Activated T-cell treated with anti-CD3 and anti-CD28 coated beads, Interleukin-2, amount 50 U/mL, for 1 hour (primary cell): ENCODE results near the gene SLC9A5.

ENCODE experiments used
- DNase-seq: peaks from one replicate; pipeline ENCODE4 v3.0.0-alpha.2; 2020

The SLC9A5 gene, protein sequence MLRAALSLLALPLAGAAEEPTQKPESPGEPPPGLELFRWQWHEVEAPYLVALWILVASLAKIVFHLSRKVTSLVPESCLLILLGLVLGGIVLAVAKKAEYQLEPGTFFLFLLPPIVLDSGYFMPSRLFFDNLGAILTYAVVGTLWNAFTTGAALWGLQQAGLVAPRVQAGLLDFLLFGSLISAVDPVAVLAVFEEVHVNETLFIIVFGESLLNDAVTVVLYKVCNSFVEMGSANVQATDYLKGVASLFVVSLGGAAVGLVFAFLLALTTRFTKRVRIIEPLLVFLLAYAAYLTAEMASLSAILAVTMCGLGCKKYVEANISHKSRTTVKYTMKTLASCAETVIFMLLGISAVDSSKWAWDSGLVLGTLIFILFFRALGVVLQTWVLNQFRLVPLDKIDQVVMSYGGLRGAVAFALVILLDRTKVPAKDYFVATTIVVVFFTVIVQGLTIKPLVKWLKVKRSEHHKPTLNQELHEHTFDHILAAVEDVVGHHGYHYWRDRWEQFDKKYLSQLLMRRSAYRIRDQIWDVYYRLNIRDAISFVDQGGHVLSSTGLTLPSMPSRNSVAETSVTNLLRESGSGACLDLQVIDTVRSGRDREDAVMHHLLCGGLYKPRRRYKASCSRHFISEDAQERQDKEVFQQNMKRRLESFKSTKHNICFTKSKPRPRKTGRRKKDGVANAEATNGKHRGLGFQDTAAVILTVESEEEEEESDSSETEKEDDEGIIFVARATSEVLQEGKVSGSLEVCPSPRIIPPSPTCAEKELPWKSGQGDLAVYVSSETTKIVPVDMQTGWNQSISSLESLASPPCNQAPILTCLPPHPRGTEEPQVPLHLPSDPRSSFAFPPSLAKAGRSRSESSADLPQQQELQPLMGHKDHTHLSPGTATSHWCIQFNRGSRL

DNA sequence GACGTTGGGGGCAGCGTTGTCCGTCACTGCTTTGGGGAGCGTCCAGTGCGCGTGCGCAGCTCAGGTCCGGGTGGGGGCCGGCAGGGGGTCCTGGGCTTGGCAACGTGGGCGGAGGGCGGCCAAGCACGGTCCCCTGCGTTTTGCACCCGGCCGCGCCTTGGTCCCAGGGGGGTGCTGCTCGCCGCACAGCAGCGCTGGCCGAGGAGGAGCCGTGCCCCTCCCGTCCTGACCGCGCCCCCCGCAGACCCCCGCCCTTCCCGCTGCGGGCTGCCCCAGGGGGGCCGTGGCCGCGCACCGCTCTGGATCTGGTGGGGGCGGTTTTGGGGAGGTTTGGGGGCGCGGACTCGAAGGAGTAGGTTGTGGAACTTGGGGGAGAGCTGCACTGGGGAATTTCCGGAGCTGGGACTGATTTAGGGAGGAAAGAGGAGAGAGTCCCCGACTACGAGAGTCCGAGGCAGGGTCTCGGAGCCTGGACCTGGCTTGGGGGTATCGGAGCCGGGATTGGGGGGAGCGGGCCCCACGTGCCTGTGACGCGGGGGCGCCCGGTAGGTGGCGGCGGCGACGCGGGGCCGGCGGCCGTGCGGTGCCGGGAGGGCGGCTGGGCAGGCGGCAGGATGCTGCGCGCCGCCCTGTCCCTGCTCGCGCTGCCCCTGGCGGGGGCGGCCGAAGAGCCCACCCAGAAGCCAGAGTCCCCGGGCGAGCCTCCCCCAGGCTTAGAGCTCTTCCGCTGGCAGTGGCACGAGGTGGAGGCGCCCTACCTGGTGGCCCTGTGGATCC lies at the start of gene SLC9A5:
SLC9A5 (plus strand) TSS at position 579 of the 777 bp plus-strand sequence; CDS start at position 615, 36 bp downstream.
- peak; percentile 45 for DNase-seq

DNA sequence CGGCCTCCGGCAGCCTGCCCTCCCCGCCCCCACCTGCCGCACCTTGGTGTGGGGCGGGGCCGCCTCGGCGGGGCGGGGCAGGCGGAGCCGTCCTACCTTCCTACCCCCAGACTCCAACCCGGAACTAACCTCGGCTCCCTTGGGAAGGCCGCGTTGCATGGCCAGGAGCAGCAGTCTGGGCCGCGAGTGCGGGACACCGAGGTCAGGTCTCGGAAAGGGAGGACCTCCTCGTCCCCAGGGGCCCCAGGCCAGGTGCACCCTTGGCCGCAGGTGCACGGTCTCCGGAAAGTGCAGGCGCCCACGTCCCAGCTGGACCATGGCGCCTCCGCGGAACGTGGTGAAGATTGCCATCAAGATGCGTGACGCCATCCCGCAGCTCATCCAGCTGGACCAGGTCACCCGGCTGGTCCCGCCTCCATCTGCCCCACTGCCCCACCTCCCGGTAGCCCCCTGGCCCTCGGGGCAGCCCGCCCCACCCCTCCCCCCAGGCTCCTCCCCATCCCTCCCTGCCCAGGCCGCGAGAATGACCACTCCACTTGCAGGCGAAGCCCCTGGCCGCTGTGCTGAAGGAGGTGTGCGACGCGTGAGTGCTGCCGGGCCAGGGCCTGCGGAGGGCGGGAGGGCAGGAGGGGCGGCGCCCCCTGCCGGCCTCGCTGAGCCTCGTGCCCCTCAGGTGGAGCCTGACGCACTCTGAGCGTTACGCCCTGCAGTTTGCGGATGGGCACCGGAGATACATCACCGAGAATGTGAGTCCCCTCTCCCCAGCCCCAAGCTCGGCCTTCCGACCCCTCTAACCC lies 49.6 kb upstream of the SLC9A5 start, which contains the start of gene ELMO3:
ELMO3 (plus strand) TSS at position 121 of the 797 bp plus-strand sequence; CDS start at position 317, 196 bp downstream.
- no peak for DNase-seq

DNA sequence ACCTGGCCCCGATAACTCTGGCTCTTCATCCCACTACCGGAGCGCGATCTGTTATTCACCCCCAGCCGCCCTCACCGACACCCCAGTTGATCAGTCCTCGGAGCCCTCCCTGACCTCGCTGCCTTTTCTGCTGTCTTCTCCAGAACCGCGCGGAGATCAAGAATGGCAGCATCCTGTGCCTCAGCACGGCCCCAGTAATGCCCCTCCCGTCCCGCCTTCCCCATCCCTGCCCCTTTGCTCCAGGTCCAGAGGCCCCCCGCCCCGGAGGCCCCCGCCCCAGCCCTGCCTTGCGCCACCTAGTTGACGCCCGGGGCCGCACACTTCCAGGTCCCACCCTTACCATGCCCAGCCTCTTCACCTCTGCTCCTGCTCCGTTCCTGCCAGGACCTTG lies 49.0 kb upstream of the SLC9A5 start:
- DNase-seq, result no peak

DNA sequence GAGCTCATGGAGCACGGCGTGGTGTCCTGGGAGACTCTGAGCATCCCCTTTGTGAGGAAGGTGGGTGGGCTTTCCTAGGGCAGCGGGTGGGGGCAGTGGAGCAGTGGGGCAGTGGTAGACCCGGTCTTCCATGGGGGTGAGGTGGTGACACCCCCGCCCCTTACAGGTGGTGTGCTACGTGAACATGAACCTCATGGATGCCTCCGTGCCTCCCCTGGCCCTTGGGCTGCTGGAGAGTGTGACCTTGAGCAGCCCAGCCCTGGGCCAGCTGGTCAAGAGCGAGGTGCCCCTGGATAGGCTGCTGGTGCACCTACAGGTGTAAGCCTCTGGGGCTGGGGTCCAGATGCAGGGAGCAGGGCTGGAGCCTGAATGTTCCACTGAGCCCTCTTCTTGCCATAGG lies 48.3 kb upstream of the SLC9A5 start:
- no peak for DNase-seq

DNA sequence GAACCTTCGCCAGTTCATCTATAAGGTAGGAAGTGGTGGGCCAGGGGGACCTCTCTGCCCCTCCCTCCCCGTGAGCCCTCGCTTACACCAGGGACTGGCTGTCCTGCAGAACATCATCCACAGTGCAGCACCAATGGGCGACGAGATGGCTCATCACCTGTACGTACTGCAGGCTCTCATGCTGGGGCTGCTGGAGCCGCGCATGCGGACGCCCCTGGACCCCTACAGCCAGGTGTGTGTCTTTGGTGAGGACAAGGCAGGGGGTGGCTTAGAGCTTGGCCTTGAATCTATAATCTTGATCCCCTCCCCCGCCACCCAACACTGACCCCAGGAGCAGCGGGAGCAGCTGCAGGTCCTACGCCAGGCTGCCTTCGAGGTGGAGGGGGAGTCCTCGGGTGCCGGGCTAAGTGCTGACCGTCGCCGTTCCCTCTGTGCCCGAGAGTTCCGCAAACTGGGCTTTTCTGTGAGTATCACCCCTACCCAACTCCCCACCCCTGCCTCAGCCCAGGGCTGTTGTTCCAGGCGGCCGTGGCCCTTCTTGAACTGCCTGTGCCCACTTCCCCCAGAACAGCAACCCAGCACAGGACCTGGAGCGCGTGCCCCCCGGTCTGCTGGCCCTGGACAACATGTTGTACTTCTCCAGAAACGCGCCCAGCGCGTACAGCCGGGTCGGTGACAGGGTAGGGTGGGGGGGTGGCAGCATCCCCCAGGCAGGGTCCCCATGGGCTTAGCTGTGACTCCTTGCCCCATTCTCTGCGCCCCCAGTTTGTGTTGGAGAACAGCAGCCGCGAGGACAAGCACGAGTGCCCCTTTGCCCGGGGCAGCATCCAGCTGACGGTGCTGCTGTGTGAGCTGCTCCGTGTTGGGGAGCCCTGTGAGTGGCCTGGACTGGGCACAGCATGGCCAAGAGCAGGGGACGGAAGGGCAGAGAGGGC lies 47.1 kb upstream of the SLC9A5 start:
- DNase-seq, result no peak

DNA sequence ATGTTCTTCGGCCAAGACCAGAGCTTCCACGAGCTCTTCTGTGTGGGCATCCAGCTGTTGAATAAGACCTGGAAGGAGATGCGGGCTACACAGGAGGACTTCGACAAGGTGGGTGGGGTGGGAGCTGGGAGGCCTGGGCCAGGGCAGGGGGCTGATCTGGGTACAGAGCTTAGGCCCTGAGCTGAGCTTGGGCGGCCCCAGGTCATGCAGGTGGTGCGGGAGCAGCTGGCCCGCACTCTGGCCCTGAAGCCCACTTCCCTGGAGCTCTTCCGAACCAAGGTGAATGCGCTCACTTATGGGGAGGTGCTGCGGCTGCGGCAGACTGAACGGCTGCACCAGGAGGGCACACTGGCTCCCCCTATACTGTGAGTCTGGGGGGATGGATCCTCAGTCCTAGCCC lies 46.4 kb upstream of the SLC9A5 start:
- DNase-seq, result no peak

DNA sequence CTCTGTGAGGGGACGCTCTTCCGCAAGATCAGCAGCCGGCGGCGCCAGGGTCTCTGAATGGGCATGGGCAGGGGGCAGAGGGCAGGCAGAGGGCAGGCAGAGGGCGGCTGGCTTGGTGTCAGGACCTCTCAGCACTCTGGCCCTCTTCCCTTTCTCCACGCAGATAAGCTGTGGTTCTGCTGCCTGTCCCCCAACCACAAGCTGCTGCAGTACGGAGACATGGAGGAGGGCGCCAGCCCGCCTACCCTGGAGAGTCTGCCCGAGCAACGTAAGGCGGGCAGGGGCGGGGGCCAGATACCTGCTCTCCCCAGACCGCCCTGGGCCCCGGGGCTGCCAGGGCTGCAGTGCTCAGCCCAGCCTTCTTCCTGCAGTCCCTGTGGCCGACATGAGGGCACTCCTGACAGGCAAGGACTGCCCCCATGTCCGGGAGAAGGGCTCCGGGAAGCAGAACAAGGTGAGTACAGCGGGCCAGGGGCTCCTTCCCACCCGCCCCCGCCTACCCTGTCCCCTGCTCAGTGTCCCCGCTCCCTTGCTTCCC lies 45.8 kb upstream of the SLC9A5 start:
- no peak for DNase-seq

DNA sequence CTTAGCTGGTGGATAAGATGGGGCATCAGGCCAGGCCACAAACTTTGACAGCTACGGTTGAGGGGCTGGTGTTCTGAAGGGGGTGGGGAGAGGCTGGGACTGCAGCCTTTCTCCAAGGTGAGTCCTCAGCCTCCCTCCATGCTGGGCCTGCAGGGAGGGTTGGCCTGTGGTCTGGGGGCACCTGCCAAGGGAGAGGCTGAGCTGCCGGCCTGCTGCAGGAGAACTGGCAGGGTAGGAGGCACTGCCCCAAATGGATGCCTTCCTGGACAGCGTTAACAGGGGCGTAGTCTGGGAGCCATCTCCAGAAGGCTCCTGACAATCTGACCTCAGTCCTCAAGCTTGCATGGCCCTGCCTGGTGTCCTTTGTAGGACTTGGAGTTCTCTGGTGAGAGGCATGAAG lies 44.7 kb upstream of the SLC9A5 start:
- no peak for DNase-seq

DNA sequence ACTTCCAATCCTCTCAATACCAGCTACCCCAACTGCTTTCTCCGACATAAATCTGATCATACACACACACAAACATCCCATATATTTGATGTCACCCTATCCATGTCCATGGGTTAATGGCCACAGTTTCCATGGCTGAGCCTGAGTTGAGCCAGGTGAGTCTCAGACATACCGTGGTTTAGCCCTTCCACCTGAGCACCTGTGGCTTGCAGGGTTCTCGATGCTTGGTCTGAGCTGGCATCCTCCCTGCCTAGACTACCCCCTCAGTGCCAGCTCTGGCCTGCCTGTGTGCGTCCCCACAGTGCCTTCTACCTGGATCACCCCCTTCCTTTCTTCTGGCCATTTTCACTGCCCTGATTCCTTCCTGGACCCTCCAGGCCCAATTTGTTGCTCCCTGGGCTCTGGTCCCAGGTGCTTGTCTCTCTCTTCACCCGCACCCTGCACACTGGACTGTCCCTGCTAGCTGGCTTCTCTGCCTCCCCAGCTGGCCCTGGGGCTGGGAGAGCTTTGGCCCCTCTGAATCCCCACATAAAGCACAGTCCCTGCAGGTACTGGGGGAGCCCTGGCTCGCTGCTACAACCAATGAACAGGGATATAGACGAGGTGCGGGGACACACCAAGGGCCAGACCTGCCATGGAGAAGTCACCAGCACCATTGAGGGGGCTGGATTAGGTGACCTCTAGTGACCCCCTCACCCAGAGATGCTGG lies 42.5 kb upstream of the SLC9A5 start:
- DNase-seq, result no peak

DNA sequence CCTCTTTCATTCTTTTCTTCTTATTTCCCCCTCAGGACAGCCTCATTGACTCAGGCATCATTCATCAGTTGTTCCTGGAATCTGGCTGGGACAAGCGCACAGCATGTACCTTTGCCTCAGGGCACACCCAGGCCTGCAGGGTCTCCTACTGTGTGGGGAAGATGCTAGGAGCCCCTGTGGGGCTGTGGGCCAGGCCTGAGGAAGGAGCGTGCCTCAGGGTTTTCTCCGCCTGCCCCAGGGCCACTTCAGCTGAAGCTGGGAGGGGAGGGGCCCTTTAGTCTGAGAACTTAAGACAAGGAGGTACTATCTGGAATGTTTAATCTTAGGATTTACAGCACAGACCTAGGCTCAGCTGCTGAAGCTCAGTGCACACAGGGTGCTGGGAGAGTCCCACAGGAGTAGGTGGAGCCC lies 41.9 kb upstream of the SLC9A5 start:
- DNase-seq, result no peak

DNA sequence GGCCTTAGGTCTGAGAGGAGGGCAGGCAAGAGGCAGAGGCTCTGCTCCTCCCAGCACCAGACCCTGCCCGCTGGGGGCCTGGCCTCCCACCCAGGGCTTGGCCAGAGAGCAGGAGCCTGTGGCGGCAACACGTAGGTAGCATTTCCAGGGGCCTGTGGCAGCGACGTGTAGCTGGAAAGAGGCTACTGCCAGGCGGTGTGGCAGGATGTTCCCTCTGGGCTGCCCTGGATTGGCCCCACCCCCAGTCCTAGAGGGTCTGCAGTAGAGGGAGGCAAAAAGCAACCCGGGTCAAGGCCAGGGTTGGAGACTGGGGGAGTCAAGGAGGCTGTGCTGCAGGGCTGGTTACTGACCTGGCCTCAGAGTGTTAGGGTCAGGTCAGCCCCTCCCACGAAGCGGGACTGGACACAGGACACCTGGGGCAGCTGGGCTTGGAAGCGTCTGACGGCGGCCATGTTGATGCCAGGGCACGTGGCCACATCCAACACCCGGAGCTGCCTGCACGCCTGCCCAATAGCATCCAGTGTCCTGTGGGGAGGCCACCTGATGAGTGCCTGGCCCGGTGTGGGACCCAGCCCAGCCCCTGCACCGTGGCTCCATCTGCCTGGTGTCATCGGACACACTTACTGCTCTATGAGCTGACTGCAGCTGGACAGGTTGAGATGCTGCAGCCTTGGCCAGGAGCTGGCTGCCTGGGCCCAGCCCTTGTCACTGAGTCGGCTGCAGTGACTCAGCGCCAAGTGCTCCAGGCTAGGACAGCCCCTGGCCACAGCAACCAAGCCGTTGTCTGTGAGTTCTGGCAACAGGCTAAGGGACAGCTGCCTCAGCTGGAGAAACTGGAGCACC lies 41.3 kb upstream of the SLC9A5 start:
- DNase-seq, result no peak

DNA sequence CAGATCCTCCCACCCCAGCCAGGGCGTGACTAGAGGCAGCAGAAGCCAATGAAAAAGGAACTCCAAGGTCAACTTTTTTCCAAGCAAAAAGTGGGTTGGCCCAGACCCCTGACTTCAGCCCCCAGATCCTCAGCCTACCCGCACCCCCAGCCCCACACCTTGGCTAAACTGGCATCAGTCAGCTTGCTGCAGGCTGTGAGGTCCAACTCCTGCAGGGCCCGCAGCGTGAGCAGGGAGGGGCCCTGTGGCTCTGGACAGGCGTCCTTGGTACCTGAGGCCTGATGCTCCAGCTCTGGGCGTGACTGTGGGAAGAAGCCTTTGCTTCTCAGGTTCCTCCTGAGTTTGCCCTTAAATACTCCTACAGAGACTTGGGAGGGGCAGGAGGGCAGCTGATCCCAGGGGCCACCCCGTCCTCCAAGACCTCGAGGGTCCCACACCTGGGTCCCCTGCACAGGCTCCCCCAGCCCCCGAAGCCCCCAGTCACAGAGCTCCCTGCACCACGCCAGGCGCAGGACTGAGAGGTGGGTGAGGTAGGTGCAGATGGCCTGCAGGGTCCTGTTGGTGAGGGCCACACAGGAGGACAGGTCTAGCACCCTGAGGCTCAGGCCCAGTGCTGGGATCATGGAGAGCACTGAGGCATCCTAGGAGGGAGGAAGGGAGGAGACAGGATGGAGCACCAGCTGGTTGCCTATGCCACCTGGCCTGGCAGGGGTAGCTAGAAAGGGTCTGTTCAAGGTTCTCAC lies 40.5 kb upstream of the SLC9A5 start:
- DNase-seq, result no peak

DNA sequence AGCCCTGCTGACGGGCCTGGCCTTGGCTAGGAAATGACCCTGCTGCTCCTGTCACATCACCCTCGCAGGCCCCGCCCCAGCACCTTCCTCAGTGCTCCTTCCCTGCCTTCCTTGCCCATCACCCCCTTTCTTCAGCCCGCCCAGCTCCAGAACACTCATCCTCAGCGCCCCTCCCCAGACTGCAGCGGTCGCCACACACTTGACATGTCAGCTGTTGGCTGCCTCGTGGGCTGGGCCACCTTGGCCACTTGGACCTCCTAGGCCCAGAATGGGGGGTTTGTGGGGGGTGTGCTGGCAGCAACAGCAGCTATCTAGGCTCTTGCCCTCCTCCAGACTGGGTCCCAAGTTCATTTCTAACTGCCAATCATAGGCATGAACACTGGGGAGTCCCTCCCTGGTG lies 39.2 kb upstream of the SLC9A5 start:
- DNase-seq, result no peak

DNA sequence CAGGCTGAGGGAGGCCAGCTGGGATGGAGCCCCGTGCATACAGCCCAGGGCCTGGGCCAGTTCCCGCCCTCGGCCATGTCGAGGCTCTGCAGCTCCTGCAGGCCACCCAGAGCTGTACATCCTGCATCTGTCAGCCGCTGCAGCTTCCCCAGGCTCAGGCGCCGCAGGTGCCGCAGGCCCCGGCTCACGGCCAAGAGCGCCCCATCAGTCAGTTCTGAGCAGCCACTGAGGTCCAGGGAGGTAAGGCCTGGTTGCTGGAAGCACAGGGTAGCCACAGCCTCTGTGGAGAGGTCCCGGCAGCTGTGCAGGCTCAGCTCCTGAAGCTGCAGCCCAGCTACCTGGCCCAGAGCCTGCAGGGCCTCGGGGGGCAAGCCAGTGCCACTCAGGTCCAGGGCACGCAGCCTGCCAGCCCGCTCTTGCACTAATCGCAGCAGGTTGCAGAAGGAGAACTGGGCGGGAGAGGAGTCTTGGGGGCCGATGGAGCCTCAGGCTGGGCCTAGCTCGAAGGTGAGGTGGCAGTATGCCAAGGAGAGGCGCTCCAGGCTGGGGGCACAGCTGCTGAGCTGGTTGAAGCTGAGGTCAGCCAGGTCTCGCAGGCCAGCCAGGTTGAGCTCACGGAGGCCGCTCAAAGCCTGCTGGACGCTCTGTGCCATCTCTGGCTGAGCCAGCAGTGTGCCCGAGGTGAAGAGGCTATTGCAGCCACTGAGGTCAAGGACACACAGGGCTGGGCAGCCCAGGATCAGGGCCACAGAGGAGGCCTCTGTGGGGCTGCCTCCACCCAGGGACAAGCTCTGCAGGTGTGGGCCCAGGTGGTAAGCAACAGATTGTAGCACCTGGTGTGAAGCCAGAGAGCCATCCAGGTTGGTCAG lies 38.5 kb upstream of the SLC9A5 start:
- no peak for DNase-seq

DNA sequence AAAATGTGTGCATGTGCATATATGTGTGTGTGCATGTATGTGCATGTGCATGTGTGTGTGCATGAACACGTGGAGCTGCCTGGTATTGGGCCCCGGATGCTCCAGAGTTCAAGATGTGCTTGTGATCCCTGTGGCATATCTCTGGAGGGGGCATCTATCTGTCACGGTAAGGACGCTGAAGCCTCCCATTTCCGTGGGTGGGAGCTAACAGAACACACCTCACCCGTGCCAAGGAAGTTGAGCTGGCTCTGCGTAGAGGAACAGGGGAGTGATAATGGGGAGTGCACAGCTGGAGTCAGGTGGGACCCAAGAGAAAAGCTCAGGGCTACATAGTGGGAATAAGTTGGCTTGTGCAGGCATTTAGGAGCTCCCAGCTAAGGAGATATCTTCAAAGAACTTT lies 37.1 kb upstream of the SLC9A5 start:
- DNase-seq, result no peak

DNA sequence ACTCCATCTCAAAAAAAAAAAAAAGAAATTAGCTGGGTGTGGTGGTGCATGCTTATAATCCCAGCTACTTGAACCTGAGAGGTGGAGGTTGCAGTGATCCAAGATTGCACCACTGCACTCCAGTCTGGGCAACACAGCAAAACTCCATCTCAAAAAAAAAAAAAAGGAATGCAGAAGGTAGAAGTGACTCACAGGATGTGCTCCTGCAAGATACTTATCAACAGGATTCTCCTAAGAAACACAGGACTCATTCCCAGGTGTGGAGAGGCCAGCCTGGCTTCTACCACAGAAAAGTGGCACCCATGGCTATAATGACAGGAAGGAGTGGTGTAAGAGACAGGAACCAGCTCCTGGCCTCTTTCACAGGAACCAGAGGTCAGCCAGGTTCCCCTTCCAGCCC lies 36.0 kb upstream of the SLC9A5 start:
- DNase-seq, result no peak
